H1 (cell line): ENCODE measurements around the gene GLYR1. TPM values are rescaled to one million over a fixed set of nuclear protein-coding genes. Genes with fewer than 3 reads are reported as not detected.

Experiments
- CTCF ChIA-PET: fragments of 300-600 bp; sonication (Branson Sonifier 250); formaldehyde crosslinking; loops from one replicate; lab custom pipeline; 2021; ENCODE audit not compliant: partially characterized antibody; lab: Charles Lee
- POLR2A ChIA-PET: fragments of 300-600 bp; sonication (Branson Sonifier 250); formaldehyde crosslinking; loops from one replicate; lab custom pipeline; 2021; ENCODE audit warnings: inconsistent platforms; ENCODE audit not compliant: partially characterized antibody; lab: Charles Lee
- DNase-seq, 2 experiments: peaks; one replicate each; pipeline versions ENCODE4 v3.0.0 to v3.0.0-alpha.2; 2010 to 2022; ENCODE audit warnings: low spot score in 2 of 2, low read depth in 1 of 2, mixed read lengths in 1 of 2
- FAIRE-seq: peaks from 2 replicates; lab custom pipeline; 2011; peaks lifted over from hg19 to GRCh38; lab: Jason Lieb, UNC
- H2AFZ ChIP-seq: 2 replicates; pipeline ENCODE4 v1.8.1; 2012; ENCODE audit warnings: low read length, inconsistent platforms
- H2AK5ac ChIP-seq: 2 replicates; pipeline ENCODE4 v1.6.1; 2013; ENCODE audit warnings: low read depth, low read length
- H2BK120ac ChIP-seq: replicated peaks from 2 replicates; pipeline ENCODE3; 2013; ENCODE audit warnings: low read depth, low read length, inconsistent platforms
- H2BK12ac ChIP-seq: 2 replicates; pipeline ENCODE4 v1.6.1; 2013; ENCODE audit warnings: low read depth, low read length
- H2BK15ac ChIP-seq: 2 replicates; pipeline ENCODE4 v1.6.1; 2013; ENCODE audit warnings: low read length
- H2BK20ac ChIP-seq: 2 replicates; pipeline ENCODE4 v1.6.1; 2013; ENCODE audit warnings: low read length
- H2BK5ac ChIP-seq: 2 replicates; pipeline ENCODE4 v1.6.1; 2013; ENCODE audit warnings: low read depth, low read length
- H3K14ac ChIP-seq: 2 replicates; pipeline ENCODE4 v1.6.1; 2013; ENCODE audit warnings: inconsistent platforms; ENCODE audit not compliant: insufficient read length
- H3K18ac ChIP-seq: 2 replicates; pipeline ENCODE4 v1.6.1; 2013; ENCODE audit warnings: low read length; ENCODE audit errors: extremely low read depth
- H3K23ac ChIP-seq: 2 replicates; pipeline ENCODE4 v1.6.1; 2013; ENCODE audit warnings: inconsistent platforms; ENCODE audit not compliant: insufficient read length
- H3K23me2 ChIP-seq: 2 replicates; pipeline ENCODE4 v1.6.1; 2013; ENCODE audit warnings: low read depth, low read length
- H3K27ac ChIP-seq: 2 replicates; pipeline ENCODE4 v1.6.1; 2011; ENCODE audit warnings: low read depth, low read length, inconsistent platforms
- H3K27me3 ChIP-seq, 4 experiments: replicated peaks in 1 of 4; 1 replicate in 1 of 4; 2 replicates in 3 of 4; pipeline versions ENCODE4 v1.6.1 to v1.8.1; 2011 to 2013; ENCODE audit warnings: low read length in 3 of 4, mild to moderate bottlenecking in 3 of 4, inconsistent platforms in 2 of 4, mixed read lengths in 2 of 4, moderate library complexity in 1 of 4; ENCODE audit not compliant: control insufficient read depth in 3 of 4, insufficient read depth in 3 of 4; ENCODE audit errors: extremely low read depth in 1 of 4
- H3K36me3 ChIP-seq, 4 experiments: 2 replicates each; pipeline versions ENCODE4 v1.6.1 to v1.8.1; 2011 to 2013; ENCODE audit warnings: mild to moderate bottlenecking in 4 of 4, low read length in 3 of 4, moderate library complexity in 2 of 4, control low read depth in 1 of 4, inconsistent platforms in 1 of 4; ENCODE audit not compliant: insufficient read depth in 4 of 4, control insufficient read depth in 2 of 4
- H3K4ac ChIP-seq: replicated peaks from 2 replicates; pipeline ENCODE3; 2013; ENCODE audit warnings: low read length, low read depth, mixed read lengths, inconsistent platforms; ENCODE audit not compliant: insufficient read length
- H3K4me1 ChIP-seq, 4 experiments: replicated peaks in 1 of 4; 1 replicate in 1 of 4; 2 replicates in 3 of 4; pipeline versions ENCODE4 v1.6.1 to v1.8.1; 2011 to 2013; ENCODE audit warnings: low read length in 3 of 4, inconsistent platforms in 2 of 4, mixed read lengths in 1 of 4; ENCODE audit not compliant: insufficient read depth in 4 of 4, control insufficient read depth in 3 of 4
- H3K4me2 ChIP-seq, 2 experiments: 2 replicates each; pipeline versions ENCODE4 v1.6.1 to v1.8.1; 2011 to 2013; ENCODE audit warnings: low read depth in 2 of 2, low read length in 2 of 2, control low read depth in 1 of 2, inconsistent platforms in 1 of 2, mild to moderate bottlenecking in 1 of 2; ENCODE audit not compliant: insufficient read depth in 1 of 2
- H3K4me3 ChIP-seq, 4 experiments: fragments of 200-600, 300-600 bp in 1 of 4; sonication (generic), shearing (Covaris generic), sonication (Bioruptor Twin) in 1 of 4; 2 replicates each; pipeline versions ENCODE4 v1.5.1 to v1.8.1; 2011 to 2016; ENCODE audit warnings: low read length in 4 of 4, low read depth in 3 of 4, control low read depth in 2 of 4, inconsistent platforms in 2 of 4, mild to moderate bottlenecking in 2 of 4, mixed read lengths in 1 of 4, moderate library complexity in 1 of 4; ENCODE audit not compliant: insufficient read depth in 2 of 4; ENCODE audit errors: extremely low read depth in 1 of 4
- H3K56ac ChIP-seq: replicated peaks from 2 replicates; pipeline ENCODE3; 2013; ENCODE audit warnings: low read depth, mild to moderate bottlenecking, mixed read lengths, low read length, inconsistent platforms; ENCODE audit not compliant: insufficient read length
- H3K79me1 ChIP-seq: 2 replicates; pipeline ENCODE4 v1.6.1; 2013; ENCODE audit warnings: low read depth, low read length, control low read depth
- H3K79me2 ChIP-seq, 2 experiments: 2 replicates each; pipeline versions ENCODE4 v1.6.1 to v1.8.1; 2012 to 2013; ENCODE audit warnings: low read length in 2 of 2, mild to moderate bottlenecking in 2 of 2, inconsistent platforms in 1 of 2; ENCODE audit not compliant: insufficient read depth in 2 of 2, control insufficient read depth in 1 of 2
- H3K9ac ChIP-seq, 4 experiments: replicated peaks in 1 of 4; 1 replicate in 1 of 4; 2 replicates in 3 of 4; pipeline versions ENCODE4 v1.6.1 to v1.8.1; 2011 to 2013; ENCODE audit warnings: low read depth in 3 of 4, low read length in 3 of 4, control low read depth in 2 of 4, mild to moderate bottlenecking in 2 of 4, moderate library complexity in 2 of 4, inconsistent platforms in 1 of 4; ENCODE audit errors: extremely low read depth in 1 of 4
- H3K9me3 ChIP-seq, 2 experiments: 2 replicates each; pipeline versions ENCODE4 v1.6.1 to v1.8.1; 2012 to 2013; ENCODE audit warnings: mild to moderate bottlenecking in 2 of 2, moderate library complexity in 2 of 2, control low read depth in 1 of 2, inconsistent platforms in 1 of 2, low read depth in 1 of 2, low read length in 1 of 2, mixed read lengths in 1 of 2; ENCODE audit not compliant: insufficient read depth in 2 of 2
- H4K20me1 ChIP-seq, 2 experiments: replicated peaks in 1 of 2; 2 replicates each; pipeline versions ENCODE3 to v1.8.1; 2011 to 2013; ENCODE audit warnings: inconsistent platforms in 2 of 2, low read length in 2 of 2, mild to moderate bottlenecking in 1 of 2; ENCODE audit not compliant: insufficient read depth in 2 of 2, control insufficient read depth in 1 of 2
- H4K5ac ChIP-seq: 2 replicates; pipeline ENCODE4 v1.6.1; 2013; ENCODE audit warnings: low read length, low read depth, mixed read lengths, inconsistent platforms; ENCODE audit not compliant: insufficient read length
- H4K8ac ChIP-seq: 2 replicates; pipeline ENCODE4 v1.8.0; 2013; ENCODE audit warnings: mild to moderate bottlenecking, moderate library complexity, low read length, inconsistent platforms; ENCODE audit not compliant: insufficient read depth; ENCODE audit errors: extremely low read depth
- H4K91ac ChIP-seq: replicated peaks from 2 replicates; pipeline ENCODE3; 2013; ENCODE audit warnings: low read length, mixed read lengths, inconsistent platforms; ENCODE audit not compliant: insufficient read length
- CBX5 ChIP-seq: fragments of 300-800, 300-1000 bp; sonication (generic); IDR thresholded peaks from 2 replicates; pipeline ENCODE4 v1.7.1; 2016; ENCODE audit warnings: antibody characterized with exemption, low read length, low read depth
- CREB1 ChIP-seq: IDR thresholded peaks from 2 replicates; pipeline ENCODE4 v1.6.1; 2012; ENCODE audit warnings: inconsistent platforms
- JUND ChIP-seq: IDR thresholded peaks from 2 replicates; pipeline ENCODE4 v1.6.1; 2011; ENCODE audit warnings: mild to moderate bottlenecking, improper control_type of control experiment, low read length
- WGBS, 2 experiments: shearing (Covaris generic) in 1 of 2; methylation state at CpG; one replicate each; pipeline versions ENCODE4 v1.1.6 to v1.1.7; 2013 to 2015; ENCODE audit warnings: low lambda C conversion rate in 2 of 2, mixed read lengths in 2 of 2, inconsistent platforms in 1 of 2, low coverage in 1 of 2, missing lambda C conversion rate in 1 of 2; ENCODE audit not compliant: insufficient replicate concordance in 2 of 2, insufficient coverage in 1 of 2, insufficient read length in 1 of 2; ENCODE audit errors: extremely low coverage in 1 of 2, missing lambda C conversion rate in 1 of 2; 5-methylcytosine and 5-hydroxymethylcytosine counted together
- polyA plus RNA-seq, 7 experiments: library from polyadenylated mRNA; depleted of rRNA in 3 of 7; stranded (reverse) in 5 of 7; unstranded in 2 of 7; fragments of >200 nt in 5 of 7; fragments of 200-250 nt in 2 of 7; gene quantifications; 1 replicate in 5 of 7; 2 replicates in 1 of 7; 4 replicates in 1 of 7; pipeline versions ENCODE4 v1.2.1 to v1.2.3, GENCODE V29; 2011 to 2013; ENCODE audit warnings: missing spikeins in 2 of 7, mixed read lengths in 2 of 7
- total RNA-seq: library from RNA; stranded (reverse); fragmentation: NEBNext Ultra II Directional; extraction: Animal tissue kit (Norgen Biotek cat#: 25700); gene quantifications from 2 replicates; pipeline ENCODE4 v1.2.1, GENCODE V29; 2021

GLYR1 gene
- total and polyA plus RNA-seq, 2 of the 8 experiments (the other 6 are each of a cell fraction or from before 2014, with no cell fraction given) = 50.2 to 115 TPM

- Histone ChIP-seq H3K14ac (no peak overlapping the region), H3K23me2 (peaks cover 8% of the 10 kb centered on the region; the same call in 1 of the 2 replicates), H3K27me3 (no peaks in the 10 kb centered on the region), H4K8ac (no peak overlapping the region), H3K4ac (no peak overlapping the region), H3K23ac (no peak overlapping the region), H3K36me3 (peaks cover 0 to 6% (median 1%) of the 10 kb centered on the region in 4 experiments; a peak in 4 of 8 replicates), H3K4me1 (peaks cover 0 to 14% (median 8%) of the 10 kb centered on the region in 4 experiments; a peak in 4 of 7 replicates), H4K20me1 (peaks cover 0 to 7% of the 10 kb centered on the region in 2 experiments), H2BK20ac (no peak overlapping the region), H3K79me1 (no peaks in the 10 kb centered on the region), H2BK12ac (no peak overlapping the region), H4K91ac (no peak overlapping the region), H3K79me2 (no peaks in the 10 kb centered on the region), H3K9ac (no peak overlapping the region), H2AK5ac (no peak overlapping the region), H3K4me3 (no peak overlapping the region), H3K56ac (no peak overlapping the region), H3K9me3 (no peaks in the 10 kb centered on the region), H2AFZ (no peak overlapping the region), H3K18ac (no peak overlapping the region), H2BK5ac (no peak overlapping the region), H3K4me2 (no peak overlapping the region), H3K27ac (no peak overlapping the region), H2BK15ac (no peak overlapping the region), H2BK120ac (no peak overlapping the region), H4K5ac (no peak overlapping the region)
- TF ChIP-seq CBX5 = no peak
- TF ChIP-seq CREB1 = no peak
- TF ChIP-seq JUND = no peak
- WGBS, 2 experiments = 92% methylated on average over 19 of the region's 19 CpGs; no CpG with 5 or more reads in 1 of the 2 experiments
- ChIA-PET CTCF (interaction anchor here (0.8 to 1.2 kb wide), 2 partner anchors 33 to 37 kb away, joined by 3 read pairs; partner anchors contain the start of gene ZNF500), POLR2A (interaction anchor here (1.6 kb wide), 2 partner anchors 9 to 65 kb away, joined by 4 read pairs; partner anchors contain the start of genes ANKS3 and DNAAF8)
- FAIRE-seq (no peak), DNase-seq (no peak)
Observed at GRCh38 chr16:4799171-4799855, 47.8 kb downstream of the GLYR1 start.
